Femur (tissue), 1 donor: ENCODE results near the gene KRI1.

Source experiments
- DNase-seq: peaks from one replicate; pipeline ENCODE4 v3.0.0-alpha.2; 2017

KRI1 gene

GRCh38 chr19:10517760-10518443 is 47.9 kb downstream of the KRI1 start:
- no peak for DNase-seq

GRCh38 chr19:10517361-10517759 is 48.5 kb downstream of the KRI1 start, which contains the start of gene S1PR5:
TSS of gene S1PR5 (minus strand) at chr19:10517447. CDS start at chr19:10515011, 2,436 bp downstream.
- no peak for DNase-seq

GRCh38 chr19:10516671-10517286 is 49.0 kb downstream of the KRI1 start:
- DNase-seq = no peak

- no peak for DNase-seq
These were observed 49.8 kb downstream of the KRI1 start for GRCh38 chr19:10516064-10516385.

- no peak for DNase-seq
These were observed 51.3 kb downstream of the KRI1 start for GRCh38 chr19:10514211-10515145.

GRCh38 chr19:10513223-10513622 is 52.6 kb downstream of the KRI1 start:
- no peak for DNase-seq

GRCh38 chr19:10510301-10510802 is 55.5 kb downstream of the KRI1 start:
- peak; percentile 40 for DNase-seq

GRCh38 chr19:10508707-10509106 is 57.1 kb downstream of the KRI1 start:
- no peak for DNase-seq

GRCh38 chr19:10508036-10508435 is 57.8 kb downstream of the KRI1 start:
- DNase-seq = no peak

GRCh38 chr19:10505583-10506229 is 60.1 kb downstream of the KRI1 start:
- DNase-seq = peak; percentile 70
